HUDEP-2 (cell line): ENCODE results near the gene UNC5C.

Experiments used
- DNase-seq, 76 experiments: peaks; one replicate each; lab custom pipeline; 2025; ENCODE audit not compliant: unreplicated experiment in 76 of 76; lab: John Stamatoyannopoulos, UW

Gene UNC5C

GRCh38 chr4:95524184-95524583 is 24.6 kb downstream of the UNC5C start:
- no peak for DNase-seq

- DNase-seq: no peak
These were observed 25.9 kb downstream of the UNC5C start for GRCh38 chr4:95522682-95523530.

- DNase-seq: no peak
These were observed 31.0 kb downstream of the UNC5C start for GRCh38 chr4:95517576-95518345.

GRCh38 chr4:95516528-95517017 is 32.2 kb downstream of the UNC5C start:
- no peak for DNase-seq

GRCh38 chr4:95515589-95515988 is 33.2 kb downstream of the UNC5C start:
- DNase-seq: no peak

- DNase-seq: no peak
These were observed 35.8 kb downstream of the UNC5C start for GRCh38 chr4:95513022-95513421.

GRCh38 chr4:95511477-95511876 is 37.3 kb downstream of the UNC5C start:
- no peak for DNase-seq

- no peak for DNase-seq
These were observed 37.9 kb downstream of the UNC5C start for GRCh38 chr4:95510877-95511276.

- peak in 1 of 76 experiments; percentile 1 for DNase-seq
These were observed 38.6 kb downstream of the UNC5C start for GRCh38 chr4:95510145-95510544.

GRCh38 chr4:95508421-95508820 is 40.4 kb downstream of the UNC5C start:
- no peak for DNase-seq

- no peak for DNase-seq
These were observed 41.2 kb downstream of the UNC5C start for GRCh38 chr4:95507561-95507960.

GRCh38 chr4:95507147-95507546 is 41.6 kb downstream of the UNC5C start:
- DNase-seq: no peak

- no peak for DNase-seq
These were observed 42.5 kb downstream of the UNC5C start for GRCh38 chr4:95506264-95506663.

- DNase-seq: no peak
These were observed 43.0 kb downstream of the UNC5C start for GRCh38 chr4:95505799-95506198.

GRCh38 chr4:95505151-95505550 is 43.6 kb downstream of the UNC5C start:
- DNase-seq: no peak

- no peak for DNase-seq
These were observed 44.3 kb downstream of the UNC5C start for GRCh38 chr4:95504501-95504900.

GRCh38 chr4:95500361-95500760 is 48.4 kb downstream of the UNC5C start:
- no peak for DNase-seq

GRCh38 chr4:95499291-95499696 is 49.5 kb downstream of the UNC5C start:
- DNase-seq: no peak

GRCh38 chr4:95494186-95494585 is 54.6 kb downstream of the UNC5C start:
- no peak for DNase-seq

- no peak for DNase-seq
These were observed 70.1 kb downstream of the UNC5C start for GRCh38 chr4:95478679-95479078.

GRCh38 chr4:95476121-95476520 is 72.7 kb downstream of the UNC5C start:
- no peak for DNase-seq

- no peak for DNase-seq
These were observed 76.2 kb downstream of the UNC5C start for GRCh38 chr4:95472534-95472933.
